HG03439 (cell line): ENCODE data around the gene POLD2.

Source experiments
- ATAC-seq: cut with Tn5 transposase; IDR thresholded peaks from one replicate; pipeline ENCODE4 v1.9.1; 2021; ENCODE audit warnings: mild to moderate bottlenecking, moderate library complexity; ENCODE audit not compliant: unreplicated experiment

POLD2 gene

GRCh38 chr7:44152971-44153947 is 29.9 kb upstream of the POLD2 start:
- ATAC-seq = no peak

- no peak for ATAC-seq
Measured at GRCh38 chr7:44151956-44152355, 28.6 kb upstream of the POLD2 start.

- ATAC-seq = no peak
Measured at GRCh38 chr7:44150966-44151941, 27.9 kb upstream of the POLD2 start.

- ATAC-seq = no peak
Measured at GRCh38 chr7:44150466-44150832, 27.1 kb upstream of the POLD2 start.

- ATAC-seq = no peak
Measured at GRCh38 chr7:44149571-44150465, 26.5 kb upstream of the POLD2 start.

GRCh38 chr7:44148961-44149536 is 25.7 kb upstream of the POLD2 start:
- no peak for ATAC-seq

GRCh38 chr7:44148166-44148565 is 24.8 kb upstream of the POLD2 start:
- ATAC-seq = no peak

GRCh38 chr7:44147026-44147991 is 24.0 kb upstream of the POLD2 start:
- no peak for ATAC-seq

- no peak for ATAC-seq
Measured at GRCh38 chr7:44145969-44146911, 22.9 kb upstream of the POLD2 start.

- ATAC-seq = no peak
Measured at GRCh38 chr7:44145479-44145968, 22.2 kb upstream of the POLD2 start.

- no peak for ATAC-seq
Measured at GRCh38 chr7:44144968-44145478, 21.7 kb upstream of the POLD2 start.

- no peak for ATAC-seq
Measured at GRCh38 chr7:44144426-44144967, 21.1 kb upstream of the POLD2 start.

GRCh38 chr7:44143646-44144250 is 20.4 kb upstream of the POLD2 start:
- ATAC-seq = no peak

- no peak for ATAC-seq
Measured at GRCh38 chr7:44142028-44142427, 18.7 kb upstream of the POLD2 start.

- ATAC-seq = no peak
Measured at GRCh38 chr7:44141221-44141850, 18.0 kb upstream of the POLD2 start, which contains the start of gene MYL7. TSS of gene MYL7 (minus strand) at chr7:44141332. CDS start at chr7:44141305, 27 bp downstream.

GRCh38 chr7:44140341-44140740 is 17.0 kb upstream of the POLD2 start:
- no peak for ATAC-seq
